Transverse colon (tissue), 4 donors: Measurements from ENCODE around the gene CSTF3. TPM values are rescaled to one million over a fixed set of nuclear protein-coding genes. Genes with fewer than 3 reads are reported as not detected.

ENCODE experiments used
- DNase-seq: peaks from one replicate; pipeline ENCODE4 v3.0.0-alpha.2; 2019
- H3K27ac ChIP-seq, 4 donors: fragments of 200-600 bp; sonication (generic); 2 replicates each; pipeline ENCODE4 v1.5.1; 2016 to 2018; ENCODE audit warnings: inconsistent platforms in 4 of 4
- H3K27me3 ChIP-seq: fragments of 200-600 bp; sonication (generic); 2 replicates; pipeline ENCODE4 v1.5.1; 2017; ENCODE audit warnings: inconsistent platforms
- H3K36me3 ChIP-seq, 4 donors: fragments of 200-600 bp; sonication (generic); 2 replicates each; pipeline ENCODE4 v1.5.1; 2017 to 2019; ENCODE audit warnings: inconsistent platforms in 4 of 4
- H3K4me1 ChIP-seq, 4 donors: fragments of 200-600 bp; sonication (generic); 2 replicates each; pipeline ENCODE4 v1.5.1; 2017 to 2020; ENCODE audit warnings: inconsistent platforms in 4 of 4
- H3K4me3 ChIP-seq, 4 donors: fragments of 200-600 bp; sonication (generic); 1 replicate in 1 of 4; 2 replicates in 3 of 4; pipeline versions ENCODE4 v1.5.1 to v1.6.1; 2017 to 2019; ENCODE audit warnings: inconsistent platforms in 4 of 4
- H3K9me3 ChIP-seq, 2 donors: fragments of 200-600 bp; sonication (generic); 2 replicates each; pipeline ENCODE4 v1.5.1; 2017 to 2019; ENCODE audit warnings: inconsistent platforms in 2 of 2
- CTCF ChIP-seq, 5 experiments: fragments of 200-600 bp in 3 of 5; fragments of 450-650 bp in 2 of 5; sonication (generic) in 3 of 5; IDR thresholded peaks; 1 replicate in 2 of 5; 2 replicates in 3 of 5; pipeline ENCODE4 v1.5.1; 2016 to 2017; ENCODE audit warnings: antibody characterized with exemption in 5 of 5, inconsistent platforms in 3 of 5, mild to moderate bottlenecking in 2 of 5, moderate library complexity in 1 of 5
- EP300 ChIP-seq: sonication (generic); formaldehyde crosslinking; IDR thresholded peaks from one replicate; pipeline ENCODE4 v1.6.1; 2017; ENCODE audit warnings: antibody characterized with exemption, low read depth
- POLR2A ChIP-seq: fragments of 450-650 bp; IDR thresholded peaks from one replicate; pipeline ENCODE4 v1.6.1; 2016; ENCODE audit warnings: antibody characterized with exemption, mild to moderate bottlenecking, moderate library complexity
- POLR2AphosphoS5 ChIP-seq, 3 donors: sonication (generic); formaldehyde crosslinking; IDR thresholded peaks; one replicate each; pipeline ENCODE4 v1.6.1; 2016; ENCODE audit warnings: antibody characterized with exemption in 3 of 3
- WGBS, 2 donors: methylation state at CpG; one replicate each; pipeline ENCODE4 v1.1.5; 2018; ENCODE audit warnings: low coverage in 1 of 2; 5-methylcytosine and 5-hydroxymethylcytosine counted together
- in situ Hi-C, 4 donors: fragments of 200-750 bp; cut with MboI; loops; one replicate each; pipeline versions ENCODE4 v1.15.0 to v1.15.1; 2017; ENCODE audit warnings: low sequenced_read_pairs in 3 of 4, low pct_ligation_motif_present in 1 of 4, low pct_unique_long_range_greater_than_20kb in 1 of 4
- intact Hi-C: fragments of 100-400 bp; cut with DNase I; formaldehyde crosslinking; loops from one replicate; pipeline ENCODE4 v1.15.1; 2023; ENCODE audit warnings: low total_unique reads
- total RNA-seq, 4 donors: library from RNA; depleted of rRNA; stranded (reverse); fragments of >200 nt; gene quantifications; one replicate each; pipeline ENCODE4 v1.1.0, GENCODE V29; 2016

CSTF3 gene
- total RNA-seq, 4 donors from 2014 or later: 2.2 to 167 (median 14.2) TPM

GRCh38 chr11:33109294-33109895, 51.9 kb downstream of the CSTF3 start:
- intact Hi-C loops: no loop called here
- no peaks in the 10 kb centered on the region for H3K27me3 ChIP-seq
- no peak for DNase-seq
- H3K4me3 ChIP-seq: no peak overlapping the region
- no peaks in the 10 kb centered on the region for H3K9me3 ChIP-seq
- in situ Hi-C loops: no loop called here
- no peak overlapping the region for H3K27ac ChIP-seq
- H3K4me1 ChIP-seq: peaks cover 0 to 17% (median 5%) of the 10 kb centered on the region in 4 donors
- no peak for TF ChIP-seq POLR2AphosphoS5 (IDR thresholded peaks at IDR 0.05)
- no peak for TF ChIP-seq CTCF (IDR thresholded peaks at IDR 0.05)
- no peak for TF ChIP-seq EP300
- TF ChIP-seq POLR2A: no peak
- no peaks in the 10 kb centered on the region for H3K36me3 ChIP-seq

- no peak overlapping the region for H3K4me3 ChIP-seq
- H3K27ac ChIP-seq: no peak overlapping the region
- no peaks in the 10 kb centered on the region for H3K27me3 ChIP-seq
- peaks cover 0 to 2% (median under 1%) of the 10 kb centered on the region in 4 donors for H3K4me1 ChIP-seq
- TF ChIP-seq CTCF (IDR thresholded peaks at IDR 0.05) (no peak), POLR2A (no peak), POLR2AphosphoS5 (IDR thresholded peaks at IDR 0.05) (no peak)
- no peak for DNase-seq
- in situ Hi-C loops: no loop called here
- no peaks in the 10 kb centered on the region for H3K9me3 ChIP-seq
- intact Hi-C loops: no loop called here
- H3K36me3 ChIP-seq: peaks cover 0 to 29% (median 14%) of the 10 kb centered on the region in 4 donors
These were observed 57.4 kb downstream of the CSTF3 start for GRCh38 chr11:33103836-33104235.

DNA sequence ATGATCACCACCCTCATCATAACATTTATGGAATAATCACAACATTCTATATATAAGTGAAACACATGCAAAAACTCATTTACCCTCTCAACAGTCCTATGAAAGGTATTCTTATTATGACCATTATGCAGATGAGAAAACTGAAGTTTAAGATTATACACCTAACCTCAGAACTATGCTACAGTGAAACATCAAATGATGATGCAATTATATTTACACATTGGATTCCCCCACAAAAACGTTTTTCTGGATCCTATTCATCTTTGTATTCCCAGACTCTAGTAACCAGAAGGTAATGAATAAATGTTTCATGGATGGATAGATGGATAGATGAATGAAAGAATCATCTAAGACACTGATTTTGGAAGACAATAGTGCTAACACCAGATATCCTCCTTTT, 67.1 kb downstream of the CSTF3 start:
- intact Hi-C loops: no loop called here
- Histone ChIP-seq H3K4me1 (no peaks in the 10 kb centered on the region), H3K36me3 (peaks cover 0 to 23% (median 10%) of the 10 kb centered on the region in 4 donors), H3K9me3 (no peaks in the 10 kb centered on the region), H3K27ac (no peak overlapping the region), H3K4me3 (no peak overlapping the region), H3K27me3 (no peaks in the 10 kb centered on the region)
- DNase-seq: no peak
- in situ Hi-C loops: no loop called here
- WGBS, 2 donors: 11 to 38% methylated on average over 1 of the region's 1 CpG
- no peak for TF ChIP-seq EP300
- no peak for TF ChIP-seq POLR2AphosphoS5 (IDR thresholded peaks at IDR 0.05)
- no peak for TF ChIP-seq CTCF (IDR thresholded peaks at IDR 0.05)
- no peak for TF ChIP-seq POLR2A

- Histone ChIP-seq H3K4me1 (no peaks in the 10 kb centered on the region), H3K9me3 (no peaks in the 10 kb centered on the region), H3K27ac (no peak overlapping the region), H3K27me3 (no peaks in the 10 kb centered on the region), H3K36me3 (peaks cover 0 to 14% (median 6%) of the 10 kb centered on the region in 4 donors), H3K4me3 (no peak overlapping the region)
- DNase-seq: no peak
- TF ChIP-seq CTCF (IDR thresholded peaks at IDR 0.05) (no peak), EP300 (no peak), POLR2A (no peak), POLR2AphosphoS5 (IDR thresholded peaks at IDR 0.05) (no peak)
- intact Hi-C loops: no loop called here
- in situ Hi-C loops: no loop called here
These were observed 71.5 kb downstream of the CSTF3 start for GRCh38 chr11:33089776-33090175.
